K562 (cell line): ENCODE data around the gene ICAM1. TPM values are rescaled to one million over a fixed set of nuclear protein-coding genes. Genes with fewer than 3 reads are reported as not detected.

Experiments
- ARID1B ChIP-seq: fragments of 450-650 bp; IDR thresholded peaks from 2 replicates; pipeline ENCODE4 v1.6.1; 2016; ENCODE audit warnings: antibody characterized with exemption, mild to moderate bottlenecking, inconsistent platforms
- CBFA2T2 ChIP-seq: fragments of 450-650 bp; conservative IDR thresholded peaks from 2 replicates; pipeline ENCODE4 v1.6.1; 2017; ENCODE audit warnings: mild to moderate bottlenecking
- CBFA2T3 ChIP-seq: fragments of 450-650 bp; IDR thresholded peaks from 2 replicates; pipeline ENCODE4 v1.6.1; 2017
- ESRRA ChIP-seq: fragments of 450-650 bp; IDR thresholded peaks from 2 replicates; pipeline ENCODE4 v1.6.1; 2014; ENCODE audit warnings: low read depth, mild to moderate bottlenecking, moderate library complexity, borderline replicate concordance
- FOXM1 ChIP-seq, 2 experiments: fragments of 450-650 bp in 1 of 2; sonication (generic) in 1 of 2; formaldehyde crosslinking in 1 of 2; IDR thresholded peaks; 2 replicates each; pipeline versions ENCODE4 v1.6.1 to v1.9.0; 2017 to 2022; ENCODE audit warnings: low read depth in 2 of 2, mild to moderate bottlenecking in 2 of 2, missing genetic modification reagents in 1 of 2, moderate library complexity in 1 of 2
- FOXP1 ChIP-seq: sonication (generic); formaldehyde crosslinking; IDR thresholded peaks from 2 replicates; pipeline ENCODE4 v1.8.0; 2022; ENCODE audit warnings: mild to moderate bottlenecking, missing genetic modification reagents
- HDAC2 ChIP-seq: fragments of 450-650 bp; IDR thresholded peaks from 2 replicates; pipeline ENCODE4 v1.6.1; 2016; ENCODE audit warnings: mild to moderate bottlenecking
- HDAC3 ChIP-seq: fragments of 450-650 bp; IDR thresholded peaks from 2 replicates; pipeline ENCODE4 v1.6.1; 2018; ENCODE audit warnings: borderline replicate concordance, mild to moderate bottlenecking, moderate library complexity; ENCODE audit not compliant: partially characterized antibody
- NCOR1 ChIP-seq: fragments of 450-650 bp; IDR thresholded peaks from 2 replicates; pipeline ENCODE4 v1.6.1; 2016; ENCODE audit warnings: mild to moderate bottlenecking, moderate library complexity
- POLR2G ChIP-seq: fragments of 200-400 bp; formaldehyde crosslinking; IDR thresholded peaks from 2 replicates; pipeline ENCODE4 v1.6.1; 2017; ENCODE audit warnings: low read depth, mild to moderate bottlenecking, antibody characterized with exemption, low read length, moderate library complexity
- PYGO2 ChIP-seq: fragments of 450-650 bp; IDR thresholded peaks from 2 replicates; pipeline ENCODE4 v1.6.1; 2016; ENCODE audit warnings: mild to moderate bottlenecking, missing genetic modification characterization, moderate library complexity, missing compliant biosample characterization
- RBM34 ChIP-seq: fragments of 200-400 bp; formaldehyde crosslinking; IDR thresholded peaks from 2 replicates; pipeline ENCODE4 v1.6.1; 2018; ENCODE audit warnings: low read length, borderline replicate concordance; ENCODE audit not compliant: insufficient read depth
- SMARCB1 ChIP-seq: IDR thresholded peaks from 2 replicates; pipeline ENCODE4 v1.6.1; 2011; ENCODE audit warnings: improper control_type of control experiment, low read depth; ENCODE audit not compliant: insufficient read length
- SREBF2 ChIP-seq: sonication (generic); formaldehyde crosslinking; IDR thresholded peaks from 2 replicates; pipeline ENCODE4 v1.4.0; 2020; ENCODE audit warnings: mild to moderate bottlenecking, missing genetic modification reagents
- SUPT5H ChIP-seq: fragments of 450-650 bp; IDR thresholded peaks from 2 replicates; pipeline ENCODE4 v1.6.1; 2016
- TCF3 ChIP-seq: sonication (generic); formaldehyde crosslinking; IDR thresholded peaks from 2 replicates; pipeline ENCODE4 v1.4.0; 2020; ENCODE audit warnings: mild to moderate bottlenecking, missing genetic modification reagents
- TEAD2 ChIP-seq: fragments of 450-650 bp; IDR thresholded peaks from 2 replicates; pipeline ENCODE4 v1.6.1; 2016; ENCODE audit warnings: missing genetic modification characterization, control low read depth, missing compliant biosample characterization
- YBX1 ChIP-seq: fragments of 450-650 bp; IDR thresholded peaks from 2 replicates; pipeline ENCODE4 v1.7.1; 2016; ENCODE audit warnings: mild to moderate bottlenecking
- ZNF3 ChIP-seq: fragments of 250-450 bp; sonication (Bioruptor Pico); IDR thresholded peaks from 2 replicates; pipeline ENCODE4 v1.5.0; 2021; ENCODE audit warnings: mild to moderate bottlenecking, moderate library complexity
- polyA plus RNA-seq, 8 experiments: library from polyadenylated mRNA; depleted of rRNA in 4 of 8; stranded (reverse) in 5 of 8; unstranded in 3 of 8; fragments of >200 nt; fragmentation: Nextera tagmentation in 2 of 8; fragmentation: Illumina TruSeq in 1 of 8; extraction: Ambion mirVana in 2 of 8; extraction: Trizol in 1 of 8; gene quantifications; 2 replicates each; pipeline versions ENCODE4 v1.2.1 to v1.2.3, GENCODE V29; 2011 to 2014; ENCODE audit warnings: inconsistent platforms in 1 of 8, missing spikeins in 1 of 8
- total RNA-seq, 7 experiments: library from RNA; depleted of rRNA in 6 of 7; stranded (reverse); fragments of >200 nt in 6 of 7; fragmentation: Illumina TruSeq in 2 of 7; extraction: Trizol in 2 of 7; gene quantifications; 2 replicates each; pipeline versions ENCODE4 v1.2.1 to v1.2.3, GENCODE V29; 2011 to 2021; ENCODE audit warnings: low replicate concordance in 1 of 7
- TF ChIP-seq, protein P1 (sequence below): sonication (generic); formaldehyde crosslinking; IDR thresholded peaks from 2 replicates; pipeline ENCODE4 v1.8.1; 2022; ENCODE audit warnings: missing genetic modification reagents
- TF ChIP-seq, protein P2 (sequence below): fragments of 450-650 bp; IDR thresholded peaks from 2 replicates; pipeline ENCODE4 v1.7.0; 2016; ENCODE audit warnings: borderline replicate concordance
- TF ChIP-seq, protein P3 (sequence below): fragments of 450-650 bp; IDR thresholded peaks from 2 replicates; pipeline ENCODE4 v1.6.1; 2017; ENCODE audit warnings: antibody characterized with exemption, mild to moderate bottlenecking

ICAM1 gene
- total and polyA plus RNA-seq, 9 of the 15 experiments (the other 6 are each of a cell fraction or from before 2014, with no cell fraction given): 2.3 to 24.4 (median 13.4) TPM

DNA sequence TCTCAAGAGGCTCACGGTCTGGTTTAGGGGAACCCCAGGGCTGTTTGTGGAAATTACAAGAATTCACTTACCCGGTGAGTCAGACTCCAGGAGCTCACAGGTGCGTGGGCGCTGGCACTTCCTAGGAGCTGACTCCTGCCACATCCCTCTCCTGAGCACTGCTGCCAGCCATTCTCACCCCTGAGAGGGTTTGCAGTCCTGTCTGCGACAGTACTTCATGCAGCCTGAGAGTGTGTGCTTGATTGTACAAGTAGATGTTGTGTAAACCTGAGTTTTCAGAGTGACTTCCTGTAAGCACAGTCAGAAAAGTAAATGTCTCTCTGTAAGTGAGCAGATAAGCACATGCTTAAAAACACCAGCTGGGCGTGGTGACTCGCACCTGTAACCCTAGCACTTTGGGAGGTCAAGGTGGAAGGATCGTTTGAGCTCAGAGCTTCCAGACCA is 10.8 kb upstream of the ICAM1 start (continued):
- TF ChIP-seq, protein P1, sequence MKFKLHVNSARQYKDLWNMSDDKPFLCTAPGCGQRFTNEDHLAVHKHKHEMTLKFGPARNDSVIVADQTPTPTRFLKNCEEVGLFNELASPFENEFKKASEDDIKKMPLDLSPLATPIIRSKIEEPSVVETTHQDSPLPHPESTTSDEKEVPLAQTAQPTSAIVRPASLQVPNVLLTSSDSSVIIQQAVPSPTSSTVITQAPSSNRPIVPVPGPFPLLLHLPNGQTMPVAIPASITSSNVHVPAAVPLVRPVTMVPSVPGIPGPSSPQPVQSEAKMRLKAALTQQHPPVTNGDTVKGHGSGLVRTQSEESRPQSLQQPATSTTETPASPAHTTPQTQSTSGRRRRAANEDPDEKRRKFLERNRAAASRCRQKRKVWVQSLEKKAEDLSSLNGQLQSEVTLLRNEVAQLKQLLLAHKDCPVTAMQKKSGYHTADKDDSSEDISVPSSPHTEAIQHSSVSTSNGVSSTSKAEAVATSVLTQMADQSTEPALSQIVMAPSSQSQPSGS (CRISPR knock-in tag): no peak
- no peak for TF ChIP-seq TEAD2 (tag)
- no peak for TF ChIP-seq SREBF2 (CRISPR knock-in tag)
- no peak for TF ChIP-seq FOXP1 (CRISPR knock-in tag)
- TF ChIP-seq POLR2G: no peak
- no peak for TF ChIP-seq RBM34
- peak; percentile 42 for TF ChIP-seq ARID1B
- peak; percentile 33; the same call in 1 of the 2 replicates for TF ChIP-seq NCOR1
- TF ChIP-seq ESRRA: no peak
- TF ChIP-seq PYGO2: no peak
- peak; percentile 66 for TF ChIP-seq CBFA2T3
- TF ChIP-seq HDAC2: no peak
- no peak for TF ChIP-seq HDAC3
- TF ChIP-seq, protein P2, sequence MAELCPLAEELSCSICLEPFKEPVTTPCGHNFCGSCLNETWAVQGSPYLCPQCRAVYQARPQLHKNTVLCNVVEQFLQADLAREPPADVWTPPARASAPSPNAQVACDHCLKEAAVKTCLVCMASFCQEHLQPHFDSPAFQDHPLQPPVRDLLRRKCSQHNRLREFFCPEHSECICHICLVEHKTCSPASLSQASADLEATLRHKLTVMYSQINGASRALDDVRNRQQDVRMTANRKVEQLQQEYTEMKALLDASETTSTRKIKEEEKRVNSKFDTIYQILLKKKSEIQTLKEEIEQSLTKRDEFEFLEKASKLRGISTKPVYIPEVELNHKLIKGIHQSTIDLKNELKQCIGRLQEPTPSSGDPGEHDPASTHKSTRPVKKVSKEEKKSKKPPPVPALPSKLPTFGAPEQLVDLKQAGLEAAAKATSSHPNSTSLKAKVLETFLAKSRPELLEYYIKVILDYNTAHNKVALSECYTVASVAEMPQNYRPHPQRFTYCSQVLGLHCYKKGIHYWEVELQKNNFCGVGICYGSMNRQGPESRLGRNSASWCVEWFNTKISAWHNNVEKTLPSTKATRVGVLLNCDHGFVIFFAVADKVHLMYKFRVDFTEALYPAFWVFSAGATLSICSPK: no peak
- no peak for TF ChIP-seq YBX1
- TF ChIP-seq, protein P3, sequence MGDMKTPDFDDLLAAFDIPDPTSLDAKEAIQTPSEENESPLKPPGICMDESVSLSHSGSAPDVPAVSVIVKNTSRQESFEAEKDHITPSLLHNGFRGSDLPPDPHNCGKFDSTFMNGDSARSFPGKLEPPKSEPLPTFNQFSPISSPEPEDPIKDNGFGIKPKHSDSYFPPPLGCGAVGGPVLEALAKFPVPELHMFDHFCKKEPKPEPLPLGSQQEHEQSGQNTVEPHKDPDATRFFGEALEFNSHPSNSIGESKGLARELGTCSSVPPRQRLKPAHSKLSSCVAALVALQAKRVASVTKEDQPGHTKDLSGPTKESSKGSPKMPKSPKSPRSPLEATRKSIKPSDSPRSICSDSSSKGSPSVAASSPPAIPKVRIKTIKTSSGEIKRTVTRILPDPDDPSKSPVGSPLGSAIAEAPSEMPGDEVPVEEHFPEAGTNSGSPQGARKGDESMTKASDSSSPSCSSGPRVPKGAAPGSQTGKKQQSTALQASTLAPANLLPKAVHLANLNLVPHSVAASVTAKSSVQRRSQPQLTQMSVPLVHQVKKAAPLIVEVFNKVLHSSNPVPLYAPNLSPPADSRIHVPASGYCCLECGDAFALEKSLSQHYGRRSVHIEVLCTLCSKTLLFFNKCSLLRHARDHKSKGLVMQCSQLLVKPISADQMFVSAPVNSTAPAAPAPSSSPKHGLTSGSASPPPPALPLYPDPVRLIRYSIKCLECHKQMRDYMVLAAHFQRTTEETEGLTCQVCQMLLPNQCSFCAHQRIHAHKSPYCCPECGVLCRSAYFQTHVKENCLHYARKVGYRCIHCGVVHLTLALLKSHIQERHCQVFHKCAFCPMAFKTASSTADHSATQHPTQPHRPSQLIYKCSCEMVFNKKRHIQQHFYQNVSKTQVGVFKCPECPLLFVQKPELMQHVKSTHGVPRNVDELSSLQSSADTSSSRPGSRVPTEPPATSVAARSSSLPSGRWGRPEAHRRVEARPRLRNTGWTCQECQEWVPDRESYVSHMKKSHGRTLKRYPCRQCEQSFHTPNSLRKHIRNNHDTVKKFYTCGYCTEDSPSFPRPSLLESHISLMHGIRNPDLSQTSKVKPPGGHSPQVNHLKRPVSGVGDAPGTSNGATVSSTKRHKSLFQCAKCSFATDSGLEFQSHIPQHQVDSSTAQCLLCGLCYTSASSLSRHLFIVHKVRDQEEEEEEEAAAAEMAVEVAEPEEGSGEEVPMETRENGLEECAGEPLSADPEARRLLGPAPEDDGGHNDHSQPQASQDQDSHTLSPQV: no peak
- 0 out of 2 replicates have a peak, but pooled peaks have one; percentile 46 for TF ChIP-seq TCF3
- TF ChIP-seq FOXM1 (IDR thresholded peaks at IDR 0.05; ENCODE audit: low read depth): no peak
- TF ChIP-seq FOXM1 (CRISPR knock-in tag; IDR thresholded peaks at IDR 0.05; ENCODE audit: low read depth): no peak
- TF ChIP-seq CBFA2T2: peak; percentile 50
- peak; percentile 59 for TF ChIP-seq SUPT5H
- no peak for TF ChIP-seq SMARCB1
- no peak for TF ChIP-seq ZNF3
